AG10803 (cell line): ENCODE data around the gene MCMBP.

Source experiments
- DNase-seq: peaks from one replicate; pipeline ENCODE4 v3.0.0; 2010; ENCODE audit warnings: low read depth
- H3K4me3 ChIP-seq: 2 replicates; pipeline ENCODE4 v1.5.1; 2011; ENCODE audit warnings: mild to moderate bottlenecking, low read length, control low read depth
- CTCF ChIP-seq: conservative IDR thresholded peaks from 2 replicates; pipeline ENCODE4 v1.5.1; 2011; ENCODE audit warnings: mild to moderate bottlenecking, low read length, control low read depth, inconsistent platforms

MCMBP gene

GRCh38 chr10:119859420-119860258 lies 13.0 kb downstream of the MCMBP start:
- peak; percentile 52 for DNase-seq
- peak; percentile 69 for TF ChIP-seq CTCF

GRCh38 chr10:119858063-119858462 lies 14.6 kb downstream of the MCMBP start:
- DNase-seq = no peak
- H3K4me3 ChIP-seq = no peak overlapping the region
- no peak for TF ChIP-seq CTCF

More at GRCh38 chr10:119859420-119860258, 13.0 kb downstream of the MCMBP start:
- no peak overlapping the region for H3K4me3 ChIP-seq

GRCh38 chr10:119853574-119853973 lies 19.1 kb downstream of the MCMBP start:
- no peak for TF ChIP-seq CTCF
- no peak for DNase-seq

GRCh38 chr10:119852822-119853221 lies 19.8 kb downstream of the MCMBP start:
- no peak for TF ChIP-seq CTCF
- no peak overlapping the region for H3K4me3 ChIP-seq
- DNase-seq = no peak

More at GRCh38 chr10:119853574-119853973, 19.1 kb downstream of the MCMBP start:
- no peak overlapping the region for H3K4me3 ChIP-seq

- H3K4me3 ChIP-seq = no peak overlapping the region
- no peak for DNase-seq
- TF ChIP-seq CTCF = no peak
Observed at GRCh38 chr10:119852277-119852676, 20.4 kb downstream of the MCMBP start.

GRCh38 chr10:119849944-119850343 lies 22.7 kb downstream of the MCMBP start:
- DNase-seq = no peak
- no peak for TF ChIP-seq CTCF

GRCh38 chr10:119849031-119849789 lies 23.4 kb downstream of the MCMBP start:
- TF ChIP-seq CTCF = no peak
- DNase-seq = peak; percentile 79
- H3K4me3 ChIP-seq = no peak overlapping the region

More at GRCh38 chr10:119849944-119850343, 22.7 kb downstream of the MCMBP start:
- H3K4me3 ChIP-seq = no peak overlapping the region
